HEK293 (cell line): ENCODE data around the gene TCAP.

Experiments
- CTCF ChIP-seq: fragments of 450-650 bp; formaldehyde crosslinking; IDR thresholded peaks from 2 replicates; pipeline ENCODE4 v1.5.1; 2016; ENCODE audit warnings: missing biosample characterization, missing genetic modification characterization
- ELK4 ChIP-seq: IDR thresholded peaks from 2 replicates; pipeline ENCODE4 v1.6.1; 2011; ENCODE audit warnings: mild to moderate bottlenecking, low read depth, low read length, borderline replicate concordance
- GLI2 ChIP-seq: fragments of 450-650 bp; formaldehyde crosslinking; IDR thresholded peaks from 2 replicates; pipeline ENCODE4; 2017; ENCODE audit warnings: missing biosample characterization, missing genetic modification characterization, low read depth, borderline replicate concordance
- HOXC10 ChIP-seq: sonication (generic); formaldehyde crosslinking; IDR thresholded peaks from 2 replicates; pipeline ENCODE4 v1.8.1; 2023; ENCODE audit warnings: mild to moderate bottlenecking, missing genetic modification reagents
- KLF1 ChIP-seq: fragments of 450-650 bp; formaldehyde crosslinking; IDR thresholded peaks from 2 replicates; pipeline ENCODE4 v1.5.1; 2016; ENCODE audit warnings: missing biosample characterization, missing genetic modification characterization
- KLF9 ChIP-seq: fragments of 450-650 bp; formaldehyde crosslinking; IDR thresholded peaks from 2 replicates; pipeline ENCODE4 v1.5.1; 2016; ENCODE audit warnings: missing biosample characterization, missing genetic modification characterization, low read depth
- PRDM6 ChIP-seq: fragments of 450-650 bp; formaldehyde crosslinking; IDR thresholded peaks from 2 replicates; pipeline ENCODE4 v1.5.1; 2017; ENCODE audit warnings: missing biosample characterization, missing genetic modification characterization
- REPIN1 ChIP-seq: fragments of 450-650 bp; formaldehyde crosslinking; IDR thresholded peaks from 2 replicates; pipeline ENCODE4 v1.5.1; 2017; ENCODE audit warnings: missing biosample characterization, missing genetic modification characterization, low read depth
- SP2 ChIP-seq: fragments of 450-650 bp; formaldehyde crosslinking; IDR thresholded peaks from 2 replicates; pipeline ENCODE4 v1.5.1; 2016; ENCODE audit warnings: missing biosample characterization, missing genetic modification characterization
- ZBTB21 ChIP-seq: fragments of 450-650 bp; formaldehyde crosslinking; IDR thresholded peaks from 2 replicates; pipeline ENCODE4 v1.5.1; 2017; ENCODE audit warnings: missing biosample characterization, missing genetic modification characterization
- ZFP3 ChIP-seq: fragments of 450-650 bp; formaldehyde crosslinking; IDR thresholded peaks from 2 replicates; pipeline ENCODE4 v1.5.1; 2016; ENCODE audit warnings: low read depth, missing biosample characterization, missing genetic modification characterization
- ZNF146 ChIP-seq: fragments of 450-650 bp; formaldehyde crosslinking; IDR thresholded peaks from 2 replicates; pipeline ENCODE4 v1.5.1; 2016; ENCODE audit warnings: missing biosample characterization, missing genetic modification characterization
- ZNF155 ChIP-seq: fragments of 450-650 bp; formaldehyde crosslinking; IDR thresholded peaks from 2 replicates; pipeline ENCODE4 v1.5.1; 2016; ENCODE audit warnings: missing biosample characterization, missing genetic modification characterization
- ZNF18 ChIP-seq: fragments of 450-650 bp; formaldehyde crosslinking; IDR thresholded peaks from 2 replicates; pipeline ENCODE4 v1.5.1; 2016; ENCODE audit warnings: missing biosample characterization, missing genetic modification characterization
- ZNF2 ChIP-seq: fragments of 450-650 bp; formaldehyde crosslinking; IDR thresholded peaks from 2 replicates; pipeline ENCODE4 v1.5.1; 2016; ENCODE audit warnings: missing biosample characterization, missing genetic modification characterization
- ZNF202 ChIP-seq: fragments of 450-650 bp; formaldehyde crosslinking; IDR thresholded peaks from 2 replicates; pipeline ENCODE4 v1.5.1; 2016; ENCODE audit warnings: missing biosample characterization, missing genetic modification characterization, borderline replicate concordance
- ZNF239 ChIP-seq: fragments of 450-650 bp; formaldehyde crosslinking; IDR thresholded peaks from 2 replicates; pipeline ENCODE4 v1.5.1; 2016; ENCODE audit warnings: missing biosample characterization, missing genetic modification characterization
- ZNF280C ChIP-seq: fragments of 450-650 bp; formaldehyde crosslinking; IDR thresholded peaks from 2 replicates; pipeline ENCODE4 v1.5.1; 2016; ENCODE audit warnings: missing biosample characterization, missing genetic modification characterization
- ZNF292 ChIP-seq: fragments of 450-650 bp; formaldehyde crosslinking; IDR thresholded peaks from 2 replicates; pipeline ENCODE4 v1.5.1; 2016; ENCODE audit warnings: low read depth, missing biosample characterization, missing genetic modification characterization, borderline replicate concordance
- ZNF362 ChIP-seq: fragments of 450-650 bp; formaldehyde crosslinking; IDR thresholded peaks from 2 replicates; pipeline ENCODE4 v1.5.1; 2016; ENCODE audit warnings: missing biosample characterization, missing genetic modification characterization
- ZNF37A ChIP-seq: fragments of 450-650 bp; IDR thresholded peaks from 2 replicates; pipeline ENCODE4 v1.5.1; 2018; ENCODE audit warnings: missing biosample characterization, missing genetic modification characterization
- ZNF529 ChIP-seq: fragments of 450-650 bp; formaldehyde crosslinking; IDR thresholded peaks from 2 replicates; pipeline ENCODE4 v1.5.1; 2017; ENCODE audit warnings: missing genetic modification characterization, missing biosample characterization; ENCODE audit not compliant: insufficient replicate concordance
- ZNF530 ChIP-seq: fragments of 450-650 bp; formaldehyde crosslinking; IDR thresholded peaks from 2 replicates; pipeline ENCODE4 v1.5.1; 2016; ENCODE audit warnings: low read depth, missing biosample characterization, missing genetic modification characterization
- ZNF558 ChIP-seq: fragments of 450-650 bp; formaldehyde crosslinking; IDR thresholded peaks from 2 replicates; pipeline ENCODE4 v1.5.1; 2016; ENCODE audit warnings: missing biosample characterization, missing genetic modification characterization
- ZNF629 ChIP-seq: fragments of 450-650 bp; formaldehyde crosslinking; IDR thresholded peaks from 2 replicates; pipeline ENCODE4 v1.5.1; 2017; ENCODE audit warnings: missing biosample characterization, missing genetic modification characterization
- ZNF701 ChIP-seq: fragments of 450-650 bp; formaldehyde crosslinking; IDR thresholded peaks from 2 replicates; pipeline ENCODE4 v1.5.1; 2016; ENCODE audit warnings: missing biosample characterization, missing genetic modification characterization
- ZNF704 ChIP-seq: fragments of 450-650 bp; formaldehyde crosslinking; IDR thresholded peaks from 2 replicates; pipeline ENCODE4 v1.5.1; 2016; ENCODE audit warnings: missing biosample characterization, missing genetic modification characterization
- ZNF843 ChIP-seq: fragments of 450-650 bp; formaldehyde crosslinking; IDR thresholded peaks from 2 replicates; pipeline ENCODE4 v1.5.1; 2016; ENCODE audit warnings: missing biosample characterization, missing genetic modification characterization
- ZXDB ChIP-seq: fragments of 450-650 bp; formaldehyde crosslinking; IDR thresholded peaks from 2 replicates; pipeline ENCODE4 v1.5.1; 2016; ENCODE audit warnings: missing biosample characterization, missing genetic modification characterization

Gene TCAP

GRCh38 chr17:39687546-39688474 lies 22.7 kb downstream of the TCAP start, which contains the start of gene PGAP3 (continued):
- peak; percentile 59; the same call in 1 of the 2 replicates for TF ChIP-seq ELK4
- TF ChIP-seq ZNF292 (tag by site-specific recombination), result no peak
- no peak for TF ChIP-seq ZNF701
- TF ChIP-seq ZNF146 (tag by site-specific recombination), result no peak
- TF ChIP-seq HOXC10 (CRISPR knock-in tag), result peak; percentile 35; the same call in 1 of the 2 replicates
- no peak for TF ChIP-seq ZNF529 (tag by site-specific recombination)
- TF ChIP-seq GLI2 (tag by site-specific recombination), result no peak
- TF ChIP-seq CTCF, result peak; percentile 57
- TF ChIP-seq ZFP3 (tag by site-specific recombination), result no peak
- TF ChIP-seq ZNF2, result peak; percentile 16; the same call in 1 of the 2 replicates
- peak; percentile 56; the same call in 1 of the 2 replicates for TF ChIP-seq ZNF629 (tag by site-specific recombination)
- no peak for TF ChIP-seq ZNF530 (tag by site-specific recombination)
- no peak; the same call in 1 of the 2 replicates for TF ChIP-seq ZXDB (tag by site-specific recombination)
- TF ChIP-seq ZBTB21 (tag by site-specific recombination), result peak; percentile 11; the same call in 1 of the 2 replicates
- no peak for TF ChIP-seq ZNF155 (tag by site-specific recombination)
- TF ChIP-seq REPIN1 (tag by site-specific recombination), result no peak
- TF ChIP-seq ZNF362, result no peak
- no peak for TF ChIP-seq ZNF202 (tag by site-specific recombination)
- TF ChIP-seq KLF9 (tag by site-specific recombination), result peak; percentile 28; the same call in 1 of the 2 replicates
- TF ChIP-seq KLF1 (tag by site-specific recombination), result no peak
- TF ChIP-seq ZNF18 (tag by site-specific recombination), result no peak
- peak; percentile 95 for TF ChIP-seq SP2 (tag by site-specific recombination)
- TF ChIP-seq ZNF704 (tag by site-specific recombination), result no peak
- no peak for TF ChIP-seq ZNF37A (tag by site-specific recombination)
- peak; percentile 44; the same call in 1 of the 2 replicates for TF ChIP-seq ZNF843 (tag by site-specific recombination)
- TF ChIP-seq PRDM6 (tag by site-specific recombination), result no peak
- TF ChIP-seq ZNF239 (tag by site-specific recombination), result no peak
- no peak for TF ChIP-seq ZNF280C
- no peak for TF ChIP-seq ZNF558 (tag by site-specific recombination)
